IMR-90 (cell line): ENCODE results near the gene ADM5. TPM values are rescaled to one million over a fixed set of nuclear protein-coding genes. Genes with fewer than 3 reads are reported as not detected.

Experiments
- ATAC-seq: fragments of 200-7000 bp; cut with Tn5 transposase; 2 replicates; pipeline ENCODE4 v1.9.1; 2020; ENCODE audit warnings: low read depth, mild to moderate bottlenecking, moderate library complexity
- BruUV-seq: library from RNA; stranded (reverse); fragments of 400-500 nt; replicated peaks from 2 replicates; lab custom pipeline; 2021; lab: Mats Ljungman, UMichigan
- CTCF ChIA-PET: fragments of 300-600 bp; formaldehyde crosslinking; extraction: SDS; loops from one replicate; lab custom pipeline; 2021; ENCODE audit warnings: antibody characterized with exemption; lab: Yijun Ruan, JAX
- POLR2A ChIA-PET: fragments of 300-600 bp; sonication (Branson Sonifier 250); formaldehyde crosslinking; loops from one replicate; lab custom pipeline; 2022; ENCODE audit warnings: antibody characterized with exemption; ENCODE audit not compliant: unreplicated experiment; lab: Charles Lee
- DNase-seq: peaks from one replicate; pipeline ENCODE4 v3.0.0; 2013
- H2AFZ ChIP-seq: replicated peaks from 2 replicates; pipeline ENCODE3; 2013; ENCODE audit warnings: low read length, mild to moderate bottlenecking; ENCODE audit not compliant: poor library complexity
- H2AK5ac ChIP-seq: 2 replicates; pipeline ENCODE4 v1.6.1; 2013; ENCODE audit warnings: low read depth, low read length, inconsistent platforms
- H2AK9ac ChIP-seq: replicated peaks from 2 replicates; pipeline ENCODE3; 2013; ENCODE audit warnings: mild to moderate bottlenecking, low read depth, low read length, moderate library complexity; ENCODE audit not compliant: poor library complexity
- H2BK120ac ChIP-seq: 2 replicates; pipeline ENCODE4 v1.6.1; 2013; ENCODE audit warnings: low read depth, low read length, inconsistent platforms
- H2BK15ac ChIP-seq: 3 replicates; pipeline ENCODE4 v1.6.1; 2013; ENCODE audit warnings: low read depth, low read length, inconsistent platforms
- H2BK20ac ChIP-seq: 2 replicates; pipeline ENCODE4 v1.6.1; 2013; ENCODE audit warnings: low read depth, mild to moderate bottlenecking, inconsistent platforms, low read length, moderate library complexity
- H2BK5ac ChIP-seq: 2 replicates; pipeline ENCODE4 v1.6.1; 2013; ENCODE audit warnings: mild to moderate bottlenecking, low read depth, low read length, inconsistent platforms; ENCODE audit not compliant: poor library complexity, severe bottlenecking
- H3K14ac ChIP-seq: replicated peaks from 2 replicates; pipeline ENCODE4 v1.6.1; 2013; ENCODE audit warnings: low read depth, low read length, inconsistent platforms
- H3K18ac ChIP-seq: 2 replicates; pipeline ENCODE4 v1.6.1; 2013; ENCODE audit warnings: low read depth, low read length, control low read depth
- H3K23ac ChIP-seq: 2 replicates; pipeline ENCODE4 v1.6.1; 2013; ENCODE audit warnings: low read depth, low read length, inconsistent platforms
- H3K27ac ChIP-seq: 2 replicates; pipeline ENCODE4 v1.5.1; 2013; ENCODE audit warnings: mild to moderate bottlenecking, control low read depth, low read length; ENCODE audit not compliant: insufficient read depth
- H3K27me3 ChIP-seq: 2 replicates; pipeline ENCODE4 v1.6.1; 2013; ENCODE audit warnings: low read length; ENCODE audit not compliant: control insufficient read depth, insufficient read depth
- H3K36me3 ChIP-seq: 2 replicates; pipeline ENCODE4 v1.6.1; 2013; ENCODE audit warnings: low read length, mixed read lengths; ENCODE audit not compliant: control insufficient read depth, insufficient read depth
- H3K4ac ChIP-seq: 2 replicates; pipeline ENCODE4 v1.6.1; 2013; ENCODE audit warnings: low read depth, low read length, inconsistent platforms
- H3K4me1 ChIP-seq: 2 replicates; pipeline ENCODE4 v1.6.1; 2013; ENCODE audit warnings: low read length, mixed read lengths; ENCODE audit not compliant: control insufficient read depth, insufficient read depth
- H3K4me2 ChIP-seq: 2 replicates; pipeline ENCODE4 v1.6.1; 2013; ENCODE audit warnings: low read depth, mild to moderate bottlenecking, control low read depth, low read length, moderate library complexity
- H3K4me3 ChIP-seq: 2 replicates; pipeline ENCODE4 v1.5.1; 2013; ENCODE audit warnings: low read depth, mild to moderate bottlenecking, control low read depth, low read length, moderate library complexity; ENCODE audit not compliant: insufficient read depth
- H3K56ac ChIP-seq: 2 replicates; pipeline ENCODE4 v1.6.1; 2013; ENCODE audit warnings: low read length, inconsistent platforms; ENCODE audit not compliant: insufficient read depth; ENCODE audit errors: extremely low read depth
- H3K79me1 ChIP-seq, 2 experiments: 2 replicates each; pipeline ENCODE4 v1.6.1; 2013; ENCODE audit warnings: low read length in 2 of 2, inconsistent platforms in 1 of 2, low read depth in 1 of 2
- H3K9ac ChIP-seq: 2 replicates; pipeline ENCODE4 v1.6.1; 2013; ENCODE audit warnings: low read depth, low read length, control low read depth
- H3K9me1 ChIP-seq: 2 replicates; pipeline ENCODE4 v1.6.1; 2013; ENCODE audit warnings: low read length, inconsistent platforms; ENCODE audit not compliant: insufficient read depth
- H3K9me3 ChIP-seq: 2 replicates; pipeline ENCODE4 v1.6.1; 2013; ENCODE audit warnings: low read length; ENCODE audit not compliant: control insufficient read depth, insufficient read depth
- H4K20me1 ChIP-seq: 2 replicates; pipeline ENCODE4 v1.6.1; 2013; ENCODE audit warnings: low read length, inconsistent platforms; ENCODE audit not compliant: insufficient read depth
- H4K5ac ChIP-seq: 2 replicates; pipeline ENCODE4 v1.6.1; 2013; ENCODE audit warnings: mild to moderate bottlenecking, low read depth, low read length, control low read depth
- H4K8ac ChIP-seq, 2 experiments: 2 replicates each; pipeline ENCODE4 v1.6.1; 2013; ENCODE audit warnings: low read depth in 2 of 2, low read length in 2 of 2, control low read depth in 1 of 2, inconsistent platforms in 1 of 2
- H4K91ac ChIP-seq: 2 replicates; pipeline ENCODE4 v1.6.1; 2013; ENCODE audit warnings: low read depth, low read length, inconsistent platforms; ENCODE audit not compliant: insufficient read depth
- BHLHE40 ChIP-seq: fragments of 150-350 bp; IDR thresholded peaks from 2 replicates; pipeline ENCODE4 v1.6.1; 2016; ENCODE audit warnings: mild to moderate bottlenecking, low read depth, low read length
- CEBPB ChIP-seq: IDR thresholded peaks from 2 replicates; pipeline ENCODE4 v1.6.1; 2012; ENCODE audit warnings: low read depth, low read length, improper control_type of control experiment
- MAFK ChIP-seq: IDR thresholded peaks from 2 replicates; pipeline ENCODE4 v1.6.1; 2012; ENCODE audit warnings: low read depth, low read length, improper control_type of control experiment
- MXI1 ChIP-seq: IDR thresholded peaks from 2 replicates; pipeline ENCODE4 v1.6.1; 2012; ENCODE audit warnings: low read depth, mild to moderate bottlenecking, low read length, moderate library complexity, borderline replicate concordance
- RCOR1 ChIP-seq: IDR thresholded peaks from 2 replicates; pipeline ENCODE4 v1.6.1; 2012; ENCODE audit warnings: mild to moderate bottlenecking, low read length, improper control_type of control experiment; ENCODE audit not compliant: insufficient replicate concordance
- RFX5 ChIP-seq: IDR thresholded peaks from 2 replicates; pipeline ENCODE4 v1.8.0; 2012; ENCODE audit warnings: low read depth, mild to moderate bottlenecking, low read length, moderate library complexity
- SMC3 ChIP-seq: fragments of 150-350 bp; IDR thresholded peaks from 2 replicates; pipeline ENCODE4 v1.6.1; 2016; ENCODE audit warnings: low read depth, mild to moderate bottlenecking, antibody characterized with exemption, low read length, moderate library complexity
- WGBS, 2 experiments: methylation state at CpG; one replicate each; pipeline versions ENCODE4 v1.1.5 to v1.1.7; 2013; ENCODE audit warnings: missing lambda C conversion rate in 2 of 2; ENCODE audit not compliant: insufficient read length in 1 of 2; ENCODE audit errors: extremely low coverage in 2 of 2; 5-methylcytosine and 5-hydroxymethylcytosine counted together
- dilution Hi-C: fragments of 300-500 bp; cut with HindIII; formaldehyde crosslinking; loops from one replicate; pipeline ENCODE4 v1.14.3; 2018; ENCODE audit warnings: low sequenced_read_pairs; ENCODE audit not compliant: unreplicated experiment
- in situ Hi-C: fragments of 300-500 bp; cut with MboI; formaldehyde crosslinking; loops from 3 replicates; pipeline ENCODE4 v1.14.3; 2019; ENCODE audit warnings: low sequenced_read_pairs, inconsistent platforms, mixed read lengths
- intact Hi-C: fragments of 100-400 bp; cut with micrococcal nuclease; formaldehyde crosslinking; loops from 2 replicates; pipeline ENCODE4 v1.10.0; 2022
- polyA plus RNA-seq, 3 experiments: library from polyadenylated mRNA; depleted of rRNA; stranded (reverse); fragments of >200 nt; gene quantifications; 2 replicates each; pipeline ENCODE4 v1.2.3, GENCODE V29; 2012; ENCODE audit warnings: low replicate concordance in 1 of 3
- total RNA-seq: library from RNA; depleted of rRNA; stranded (reverse); fragments of >200 nt; gene quantifications from 2 replicates; pipeline ENCODE4 v1.2.3, GENCODE V29; 2012
- TF ChIP-seq, protein P1 (sequence below): fragments of 150-350 bp; IDR thresholded peaks from 2 replicates; pipeline ENCODE4 v1.6.1; 2016; ENCODE audit warnings: low read depth, mild to moderate bottlenecking, low read length, moderate library complexity, borderline replicate concordance
- TF ChIP-seq, protein P2 (sequence below): conservative IDR thresholded peaks from 2 replicates; pipeline ENCODE4 v1.5.1; 2012; ENCODE audit warnings: mild to moderate bottlenecking, low read depth, low read length, improper control_type of control experiment
- TF ChIP-seq, protein P3 (sequence below): fragments of 150-350 bp; IDR thresholded peaks from 2 replicates; pipeline ENCODE4 v1.6.1; 2017; ENCODE audit warnings: mild to moderate bottlenecking, antibody characterized with exemption, low read length, low read depth

Gene ADM5
- total and polyA plus RNA-seq, 2 of the 4 experiments (the other 2 are of a cell fraction), result 0.18 to 0.99 TPM

DNA sequence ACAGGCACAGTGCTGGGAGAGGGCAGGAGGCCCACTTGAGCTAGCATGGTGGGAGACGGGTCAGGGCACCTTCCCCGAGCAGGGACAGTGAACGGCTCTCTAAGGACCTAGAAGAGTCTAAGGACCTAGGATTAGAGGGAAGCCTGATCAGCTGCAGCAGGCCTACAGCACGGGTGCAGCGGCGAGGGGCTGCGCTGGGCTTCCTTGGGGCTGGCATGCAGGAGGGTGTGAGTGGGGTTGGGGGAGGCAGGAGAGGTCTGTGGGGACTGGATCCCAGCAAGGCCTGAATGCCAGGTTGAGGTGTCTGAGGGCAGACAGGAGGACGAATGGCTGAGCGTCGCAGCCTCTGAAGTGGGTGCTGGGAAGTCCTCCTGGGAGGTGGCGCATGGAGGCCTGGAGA is 43.8 kb upstream of the ADM5 start:
- Histone ChIP-seq H2BK15ac (no peak overlapping the region), H3K9me3 (no peaks in the 10 kb centered on the region), H3K14ac (no peak overlapping the region), H2AK9ac (no peak overlapping the region), H2AFZ (no peak overlapping the region), H2BK20ac (no peak overlapping the region), H3K4ac (no peak overlapping the region), H3K27me3 (no peaks in the 10 kb centered on the region), H3K4me1 (peaks cover 4% of the 10 kb centered on the region), H2BK5ac (no peak overlapping the region), H3K18ac (no peak overlapping the region), H3K27ac (no peak overlapping the region), H3K23ac (no peak overlapping the region), H4K91ac (no peak overlapping the region), H3K36me3 (peaks cover 35% of the 10 kb centered on the region), H3K4me2 (no peak overlapping the region), H3K9me1 (0 out of 2 replicates have a peak, but pooled peaks cover 8% of the 10 kb centered on the region), H4K5ac (no peak overlapping the region), H3K79me1 (peaks cover 48 to 77% of the 10 kb centered on the region in 2 experiments), H3K9ac (no peak overlapping the region), H2BK120ac (no peak overlapping the region), H4K8ac (no peak overlapping the region), H3K56ac (no peak overlapping the region), H4K20me1 (peaks cover 46% of the 10 kb centered on the region), H2AK5ac (no peak overlapping the region), H3K4me3 (no peak overlapping the region)
- intact Hi-C loops, result no loop called here
- dilution Hi-C loops, result no loop called here
- CTCF ChIA-PET, result no interaction called here
- BruUV-seq, result no TSS peak
- POLR2A ChIA-PET, result no interaction called here
- in situ Hi-C loops, result no loop called here
- TF ChIP-seq MAFK, result no peak
- no peak for TF ChIP-seq RCOR1
- TF ChIP-seq RFX5, result no peak
- no peak for TF ChIP-seq BHLHE40
- TF ChIP-seq, protein P1, sequence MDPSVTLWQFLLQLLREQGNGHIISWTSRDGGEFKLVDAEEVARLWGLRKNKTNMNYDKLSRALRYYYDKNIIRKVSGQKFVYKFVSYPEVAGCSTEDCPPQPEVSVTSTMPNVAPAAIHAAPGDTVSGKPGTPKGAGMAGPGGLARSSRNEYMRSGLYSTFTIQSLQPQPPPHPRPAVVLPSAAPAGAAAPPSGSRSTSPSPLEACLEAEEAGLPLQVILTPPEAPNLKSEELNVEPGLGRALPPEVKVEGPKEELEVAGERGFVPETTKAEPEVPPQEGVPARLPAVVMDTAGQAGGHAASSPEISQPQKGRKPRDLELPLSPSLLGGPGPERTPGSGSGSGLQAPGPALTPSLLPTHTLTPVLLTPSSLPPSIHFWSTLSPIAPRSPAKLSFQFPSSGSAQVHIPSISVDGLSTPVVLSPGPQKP, result no peak
- TF ChIP-seq, protein P2, sequence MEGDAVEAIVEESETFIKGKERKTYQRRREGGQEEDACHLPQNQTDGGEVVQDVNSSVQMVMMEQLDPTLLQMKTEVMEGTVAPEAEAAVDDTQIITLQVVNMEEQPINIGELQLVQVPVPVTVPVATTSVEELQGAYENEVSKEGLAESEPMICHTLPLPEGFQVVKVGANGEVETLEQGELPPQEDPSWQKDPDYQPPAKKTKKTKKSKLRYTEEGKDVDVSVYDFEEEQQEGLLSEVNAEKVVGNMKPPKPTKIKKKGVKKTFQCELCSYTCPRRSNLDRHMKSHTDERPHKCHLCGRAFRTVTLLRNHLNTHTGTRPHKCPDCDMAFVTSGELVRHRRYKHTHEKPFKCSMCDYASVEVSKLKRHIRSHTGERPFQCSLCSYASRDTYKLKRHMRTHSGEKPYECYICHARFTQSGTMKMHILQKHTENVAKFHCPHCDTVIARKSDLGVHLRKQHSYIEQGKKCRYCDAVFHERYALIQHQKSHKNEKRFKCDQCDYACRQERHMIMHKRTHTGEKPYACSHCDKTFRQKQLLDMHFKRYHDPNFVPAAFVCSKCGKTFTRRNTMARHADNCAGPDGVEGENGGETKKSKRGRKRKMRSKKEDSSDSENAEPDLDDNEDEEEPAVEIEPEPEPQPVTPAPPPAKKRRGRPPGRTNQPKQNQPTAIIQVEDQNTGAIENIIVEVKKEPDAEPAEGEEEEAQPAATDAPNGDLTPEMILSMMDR, result no peak
- TF ChIP-seq, protein P3, sequence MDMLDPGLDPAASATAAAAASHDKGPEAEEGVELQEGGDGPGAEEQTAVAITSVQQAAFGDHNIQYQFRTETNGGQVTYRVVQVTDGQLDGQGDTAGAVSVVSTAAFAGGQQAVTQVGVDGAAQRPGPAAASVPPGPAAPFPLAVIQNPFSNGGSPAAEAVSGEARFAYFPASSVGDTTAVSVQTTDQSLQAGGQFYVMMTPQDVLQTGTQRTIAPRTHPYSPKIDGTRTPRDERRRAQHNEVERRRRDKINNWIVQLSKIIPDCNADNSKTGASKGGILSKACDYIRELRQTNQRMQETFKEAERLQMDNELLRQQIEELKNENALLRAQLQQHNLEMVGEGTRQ, result no peak
- TF ChIP-seq SMC3, result no peak
- no peak for TF ChIP-seq CEBPB
- TF ChIP-seq MXI1, result no peak
- DNase-seq (no peak), ATAC-seq (no peak)
- 93% methylated on average over 5 of the region's 11 CpGs; no CpG with 5 or more reads in 1 of the 2 experiments for WGBS, 2 experiments
